HG03558 (cell line): ENCODE measurements around the gene NETO1.

ENCODE experiments used
- ATAC-seq: cut with Tn5 transposase; IDR thresholded peaks from one replicate; pipeline ENCODE4 v1.9.1; 2021; ENCODE audit warnings: moderate number of reproducible peaks; ENCODE audit not compliant: unreplicated experiment; ENCODE audit errors: extremely low read depth

The NETO1 gene, protein sequence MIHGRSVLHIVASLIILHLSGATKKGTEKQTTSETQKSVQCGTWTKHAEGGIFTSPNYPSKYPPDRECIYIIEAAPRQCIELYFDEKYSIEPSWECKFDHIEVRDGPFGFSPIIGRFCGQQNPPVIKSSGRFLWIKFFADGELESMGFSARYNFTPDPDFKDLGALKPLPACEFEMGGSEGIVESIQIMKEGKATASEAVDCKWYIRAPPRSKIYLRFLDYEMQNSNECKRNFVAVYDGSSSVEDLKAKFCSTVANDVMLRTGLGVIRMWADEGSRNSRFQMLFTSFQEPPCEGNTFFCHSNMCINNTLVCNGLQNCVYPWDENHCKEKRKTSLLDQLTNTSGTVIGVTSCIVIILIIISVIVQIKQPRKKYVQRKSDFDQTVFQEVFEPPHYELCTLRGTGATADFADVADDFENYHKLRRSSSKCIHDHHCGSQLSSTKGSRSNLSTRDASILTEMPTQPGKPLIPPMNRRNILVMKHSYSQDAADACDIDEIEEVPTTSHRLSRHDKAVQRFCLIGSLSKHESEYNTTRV

DNA sequence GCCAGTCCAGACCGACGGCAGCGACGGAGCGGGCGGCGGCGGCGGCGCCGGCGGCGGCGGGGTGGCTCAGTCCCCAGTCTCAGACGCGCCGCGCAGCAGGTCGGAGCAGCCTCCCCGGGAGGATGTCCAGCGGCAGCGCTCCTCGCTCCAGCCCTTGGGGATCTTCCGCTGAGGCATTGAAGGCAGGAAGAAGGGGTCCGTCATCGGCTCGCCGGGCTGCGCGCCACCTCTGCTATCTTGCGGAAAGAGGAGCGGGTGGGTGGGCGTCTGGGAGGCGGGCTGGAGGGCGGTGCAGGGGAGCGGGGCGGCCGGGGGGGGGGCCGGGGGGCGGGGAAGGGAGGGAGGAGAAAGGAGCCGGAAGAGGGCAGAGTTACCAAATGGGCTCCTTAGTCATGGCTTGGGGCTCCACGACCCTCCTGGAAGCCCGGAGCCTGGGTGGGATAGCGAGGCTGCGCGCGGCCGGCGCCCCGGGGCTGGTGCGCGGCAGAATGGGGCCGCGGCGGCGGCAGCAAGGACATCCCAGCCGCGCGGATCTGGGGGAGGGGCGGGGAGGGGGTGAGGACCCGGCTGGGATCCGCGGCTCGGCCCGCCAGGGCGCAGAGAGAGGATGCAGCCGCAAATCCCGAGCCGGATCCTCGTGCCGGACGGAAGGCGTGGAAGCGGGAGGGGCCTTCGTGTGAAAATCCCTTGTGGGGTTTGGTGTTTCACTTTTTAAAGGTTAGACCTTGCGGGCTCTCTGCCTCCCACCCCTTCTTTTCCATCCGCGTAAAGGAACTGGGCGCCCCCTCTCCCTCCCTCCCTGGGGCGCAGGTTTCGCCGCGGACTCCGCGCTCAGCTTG lies at the start of gene NETO1:
TSS of gene NETO1 (minus strand) at position 242 of the 839 bp plus-strand sequence. CDS start 696 bp downstream, outside the sequence.
- ATAC-seq, result no peak

DNA sequence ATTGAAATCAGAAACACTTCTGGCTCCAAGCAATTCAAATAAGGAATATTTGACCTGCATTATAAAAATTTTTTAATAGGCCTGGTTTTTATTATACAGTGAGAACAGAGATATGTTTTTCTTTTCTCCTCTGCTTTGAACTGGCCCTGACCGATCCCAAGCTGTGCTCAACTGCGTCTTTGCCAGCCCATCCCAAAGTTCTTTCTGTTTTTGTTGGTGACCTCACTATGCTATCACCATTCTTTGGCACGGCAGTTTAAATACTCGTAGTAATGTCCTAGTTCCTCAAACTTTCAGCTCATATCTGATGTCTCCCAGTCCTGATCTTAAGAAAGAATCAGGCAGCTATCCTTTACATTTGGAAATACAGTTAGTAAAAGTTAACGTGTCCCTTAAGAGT lies 42.3 kb upstream of the NETO1 start:
- ATAC-seq, result no peak

DNA sequence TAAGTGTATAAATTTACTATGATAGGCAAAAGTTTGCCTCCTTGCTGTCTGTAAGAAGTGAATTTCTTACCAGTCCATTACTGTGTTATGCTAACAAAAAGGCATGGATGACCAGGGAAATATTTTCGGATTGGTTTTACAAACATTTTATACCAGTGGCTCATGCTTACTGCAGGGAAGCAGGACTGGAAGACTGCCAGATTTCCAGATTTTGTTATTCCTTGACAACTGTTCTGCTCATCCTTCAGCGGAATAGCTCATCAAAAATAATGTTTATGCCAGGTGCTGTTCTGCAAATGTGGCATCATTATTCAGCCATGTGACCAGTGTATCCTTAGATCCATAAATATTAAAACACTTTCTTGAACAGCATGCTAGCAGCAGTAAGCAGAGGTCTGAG lies 40.4 kb upstream of the NETO1 start:
- ATAC-seq, result no peak

DNA sequence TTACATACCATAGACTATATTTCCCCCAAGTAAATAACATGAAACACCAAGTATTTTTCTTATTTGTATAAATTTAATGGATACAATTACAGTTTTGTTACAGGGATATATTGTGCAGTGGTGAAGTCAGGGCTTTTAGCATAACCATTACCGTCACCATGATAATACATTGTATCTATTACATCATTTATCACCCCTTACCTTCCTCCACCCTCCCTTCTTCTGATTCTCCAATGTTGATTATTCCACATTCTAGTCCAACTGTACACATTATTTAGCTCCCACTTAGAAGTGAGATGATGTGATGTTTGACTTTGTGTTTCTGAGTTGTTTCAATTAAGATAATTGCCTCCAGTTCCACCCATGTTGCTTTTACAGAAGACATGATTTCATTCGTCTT lies 35.2 kb upstream of the NETO1 start:
- no peak for ATAC-seq

DNA sequence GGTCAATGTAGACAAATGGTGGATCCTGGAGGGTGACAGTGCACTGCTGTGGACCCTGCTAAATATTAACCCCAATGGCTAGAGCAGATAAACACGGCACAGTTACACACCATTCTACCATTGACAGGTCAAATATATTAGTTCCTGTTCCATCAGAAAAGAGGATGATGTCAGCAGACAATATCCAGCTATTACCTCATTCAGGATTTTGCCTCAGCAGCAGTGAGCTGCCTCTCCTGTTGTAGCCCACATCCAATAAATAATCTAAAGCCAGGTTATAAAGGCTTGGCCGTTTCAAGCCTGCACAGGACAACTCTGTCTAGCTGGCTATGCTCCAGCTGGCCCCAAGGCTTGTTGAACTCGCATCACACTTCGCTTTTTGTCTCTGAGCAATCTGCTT lies 31.6 kb upstream of the NETO1 start:
- no peak for ATAC-seq

DNA sequence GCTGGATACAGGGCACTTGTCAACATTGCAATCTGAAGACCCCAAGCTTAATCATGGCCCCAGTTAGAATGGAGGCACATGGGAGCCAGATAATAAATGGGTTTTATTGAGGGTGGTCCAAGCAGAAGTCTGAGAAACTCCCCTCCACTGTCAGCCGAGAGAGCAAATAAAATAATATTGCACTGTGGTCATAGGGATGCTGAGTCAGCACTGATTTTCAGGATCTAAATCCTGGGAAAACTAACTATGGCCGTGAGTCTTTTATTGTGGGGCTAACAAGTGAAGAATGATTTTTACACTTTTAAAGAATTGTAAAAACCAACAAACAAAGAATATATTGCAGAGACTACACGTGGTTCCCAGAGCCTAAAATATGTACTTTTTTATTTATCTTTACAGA lies 31.1 kb upstream of the NETO1 start:
- no peak for ATAC-seq

DNA sequence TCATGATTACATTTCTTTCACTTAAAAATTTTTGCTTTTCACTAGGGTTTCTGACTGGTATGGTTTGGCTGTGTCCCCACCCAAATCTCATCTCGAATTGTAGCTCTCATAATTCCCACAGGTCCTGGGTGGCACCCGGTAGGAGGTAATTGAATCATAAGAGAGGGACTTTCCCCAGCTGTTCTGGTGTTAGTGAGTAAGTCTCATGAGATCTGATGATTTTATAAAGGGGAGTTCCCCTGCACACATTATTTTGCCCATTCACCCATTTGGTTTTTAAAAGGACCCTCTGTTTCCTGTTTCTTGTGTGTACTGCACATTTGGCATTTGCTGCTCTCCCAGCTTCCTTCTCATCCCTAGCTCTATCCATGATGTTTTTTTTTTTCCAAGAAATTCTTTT lies 27.8 kb upstream of the NETO1 start:
- ATAC-seq, result no peak

DNA sequence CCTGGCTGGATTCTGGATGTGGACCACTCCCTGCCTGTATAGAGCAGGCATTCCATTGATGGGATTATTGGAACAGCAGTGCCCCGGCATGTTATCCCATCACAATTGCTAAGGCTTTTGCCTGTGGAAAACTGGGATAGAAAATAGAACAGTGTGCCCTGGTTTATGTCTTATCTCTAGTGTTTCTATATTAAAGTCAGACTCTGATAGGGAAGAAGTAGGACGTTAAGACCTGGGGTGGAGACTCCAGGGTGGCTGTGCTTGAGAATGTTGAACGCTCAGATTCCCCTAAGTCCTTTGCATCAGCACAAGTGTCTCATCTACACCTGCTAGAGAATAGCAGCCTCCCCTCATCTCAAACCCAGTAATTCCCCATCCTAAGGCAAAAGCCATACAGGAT lies 10.8 kb upstream of the NETO1 start:
- ATAC-seq, result no peak

DNA sequence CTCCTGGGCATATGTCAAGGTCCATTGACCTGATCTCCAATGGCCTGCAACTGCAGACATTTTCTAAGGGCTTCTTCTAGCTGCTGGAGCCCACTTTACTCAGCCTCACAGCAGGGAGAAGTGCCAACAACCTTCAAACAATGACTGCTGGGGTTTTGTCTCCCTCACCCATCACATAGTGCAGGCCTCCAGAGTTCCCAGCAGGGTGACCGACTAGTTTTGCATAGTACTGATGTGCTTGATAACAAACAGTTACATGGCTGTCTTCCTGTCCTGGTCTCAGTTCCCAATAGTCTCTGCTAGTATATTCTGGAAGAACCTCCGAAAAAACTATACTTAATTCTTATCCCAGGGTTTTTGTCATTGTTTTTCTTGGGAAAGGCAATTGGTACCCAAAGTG lies 10.4 kb upstream of the NETO1 start:
- no peak for ATAC-seq

DNA sequence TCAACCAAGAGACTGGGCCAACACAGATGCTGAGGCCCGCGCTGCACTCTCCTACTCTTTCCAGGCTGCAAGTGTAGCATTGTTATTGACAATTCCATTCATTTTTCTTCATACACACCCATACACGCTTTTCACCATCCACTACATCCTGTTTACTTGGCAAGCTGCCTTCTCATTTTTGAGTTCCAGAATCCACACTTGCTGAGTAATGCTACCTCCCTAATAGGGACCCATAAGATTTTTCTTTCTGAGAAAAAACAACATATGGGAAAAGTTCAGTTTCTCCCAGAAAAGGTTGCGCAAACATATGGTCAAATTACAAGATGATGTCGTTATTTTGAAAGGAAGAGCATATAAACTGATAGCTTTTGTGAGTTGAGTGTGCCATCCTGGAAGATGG lies 3.3 kb upstream of the NETO1 start:
- no peak for ATAC-seq

DNA sequence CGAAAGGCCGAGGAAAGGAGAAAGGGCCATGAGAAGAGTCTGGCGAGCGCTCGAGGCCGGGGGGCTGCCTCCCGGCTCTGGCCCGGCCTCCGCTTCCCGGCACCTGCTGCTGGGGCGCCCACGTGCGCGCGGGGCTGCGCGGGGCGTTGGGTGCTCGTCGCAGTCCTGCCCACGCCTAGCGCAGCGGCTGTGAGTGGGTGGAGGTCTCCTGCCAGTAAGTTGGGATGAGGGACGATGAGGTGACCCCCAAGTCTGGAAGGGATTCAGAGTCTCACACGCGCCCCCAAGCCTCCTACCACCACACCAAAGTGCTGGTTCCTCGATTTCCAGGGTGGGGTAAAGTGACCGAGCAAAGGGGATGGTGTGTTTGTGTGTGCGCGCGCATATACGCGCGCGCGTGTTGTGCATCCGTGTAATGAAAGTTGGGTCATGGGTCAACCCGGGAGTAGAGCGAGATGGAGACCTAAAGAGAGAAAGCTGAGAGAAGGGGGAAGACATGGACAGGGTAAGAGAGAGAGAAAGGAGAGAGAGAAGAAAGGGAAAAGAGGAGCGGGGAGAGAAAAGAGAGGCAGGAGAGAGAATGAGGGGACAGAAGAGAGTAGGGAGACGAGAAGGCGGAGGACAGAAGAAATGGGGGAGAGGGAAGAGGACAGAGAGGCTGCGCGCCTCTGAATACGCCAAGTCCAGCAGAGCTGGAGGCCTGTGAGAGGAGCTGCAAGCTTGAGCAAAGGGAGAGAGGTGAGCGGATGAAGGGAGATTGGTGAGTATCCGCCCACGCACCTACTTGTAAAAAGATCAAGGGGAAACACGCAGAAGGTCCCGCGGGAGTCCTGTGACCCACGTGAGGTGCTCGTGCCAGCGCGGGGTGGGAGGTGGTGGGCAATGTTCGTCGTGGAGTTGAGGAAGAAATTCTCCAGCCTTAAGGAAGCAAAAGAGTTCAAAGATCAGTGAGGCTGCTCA lies 1.7 kb upstream of the NETO1 start:
- ATAC-seq, result no peak

DNA sequence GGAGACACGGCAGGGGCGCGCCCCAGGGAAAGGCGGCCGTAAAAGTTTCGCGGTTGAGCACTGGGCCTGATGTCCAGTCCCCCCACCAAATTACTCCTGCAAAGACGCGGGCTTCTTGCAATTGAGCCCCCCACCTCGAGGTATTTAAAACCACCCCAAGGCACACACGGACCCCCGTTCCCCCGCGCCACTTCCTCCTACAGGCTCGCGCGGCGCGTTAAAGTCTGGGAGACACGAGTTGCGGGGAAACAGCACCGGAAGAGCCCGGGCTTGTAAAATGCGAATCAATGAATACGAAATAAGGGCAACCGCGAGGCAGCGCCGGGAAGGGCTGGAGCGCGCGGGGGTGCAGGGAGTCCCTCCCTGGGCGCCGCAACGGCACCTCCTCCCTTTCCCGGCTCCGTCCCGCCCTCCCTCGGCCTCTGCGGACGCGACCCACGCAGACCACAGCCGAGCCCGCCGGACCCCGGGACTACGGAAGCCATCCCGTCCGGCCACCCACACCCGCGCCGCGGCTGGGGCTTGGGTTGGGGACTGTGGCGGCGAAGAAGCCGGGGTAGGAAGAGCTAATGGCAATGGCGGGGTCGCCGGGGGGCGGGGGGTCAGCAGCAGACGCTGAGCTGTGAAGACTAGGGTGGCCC lies 918 bp upstream of the NETO1 start:
- ATAC-seq, result no peak

DNA sequence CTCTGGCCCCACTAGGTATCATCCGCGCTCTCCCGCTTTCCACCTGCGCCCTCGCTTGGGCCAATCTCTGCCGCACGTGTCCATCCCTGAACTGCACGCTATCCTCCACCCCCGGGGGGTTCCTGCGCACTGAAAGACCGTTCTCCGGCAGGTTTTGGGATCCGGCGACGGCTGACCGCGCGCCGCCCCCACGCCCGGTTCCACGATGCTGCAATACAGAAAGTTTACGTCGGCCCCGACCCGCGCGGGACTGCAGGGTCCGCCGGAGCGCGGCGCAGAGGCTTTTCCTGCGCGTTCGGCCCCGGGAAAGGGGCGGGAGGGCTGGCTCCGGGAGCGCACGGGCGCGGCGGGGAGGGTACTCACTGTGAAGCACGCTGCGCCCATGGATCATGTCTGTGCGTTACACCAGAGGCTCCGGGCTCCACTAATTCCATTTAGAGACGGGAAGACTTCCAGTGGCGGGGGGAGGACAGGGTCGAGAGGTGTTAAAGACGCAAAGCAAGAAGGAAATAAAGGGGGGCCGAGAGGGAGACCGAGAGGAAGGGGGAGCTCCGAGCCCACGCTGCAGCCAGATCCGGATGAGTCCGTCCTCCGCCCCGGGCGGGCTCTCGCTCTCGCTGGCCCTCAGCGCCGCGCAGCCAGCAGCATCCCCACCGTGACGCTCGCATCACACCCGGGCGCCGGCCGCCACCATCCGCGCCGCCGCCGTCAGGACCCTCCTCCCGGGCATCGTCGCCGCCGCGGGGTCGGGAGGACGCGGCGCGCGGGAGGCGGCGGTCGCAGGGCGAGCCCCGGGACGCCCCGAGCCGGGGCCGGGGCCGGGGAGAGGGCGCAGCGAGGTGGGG lies 664 bp downstream of the NETO1 start:
- no peak for ATAC-seq

DNA sequence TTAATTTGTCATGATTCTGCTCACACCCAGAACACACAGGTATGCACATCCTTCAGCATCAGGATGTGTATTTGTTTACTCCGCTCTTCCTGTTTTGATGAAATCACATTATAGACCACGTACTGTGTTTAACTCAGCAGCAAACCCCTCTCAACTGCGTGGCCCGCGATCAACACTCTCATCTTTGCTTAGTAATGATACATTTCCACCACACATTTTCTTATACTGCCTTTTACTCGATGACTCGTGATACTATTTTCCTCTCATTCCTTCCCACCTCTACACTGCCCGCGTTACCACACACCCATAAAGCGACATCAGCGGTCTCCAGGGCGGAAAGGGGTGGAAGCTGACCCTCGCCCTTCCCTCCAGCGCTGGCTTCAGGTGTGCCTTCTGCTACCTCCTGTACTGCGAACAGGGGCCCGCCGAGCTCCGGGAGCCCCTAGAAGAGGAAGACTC lies 1.3 kb downstream of the NETO1 start:
- no peak for ATAC-seq

DNA sequence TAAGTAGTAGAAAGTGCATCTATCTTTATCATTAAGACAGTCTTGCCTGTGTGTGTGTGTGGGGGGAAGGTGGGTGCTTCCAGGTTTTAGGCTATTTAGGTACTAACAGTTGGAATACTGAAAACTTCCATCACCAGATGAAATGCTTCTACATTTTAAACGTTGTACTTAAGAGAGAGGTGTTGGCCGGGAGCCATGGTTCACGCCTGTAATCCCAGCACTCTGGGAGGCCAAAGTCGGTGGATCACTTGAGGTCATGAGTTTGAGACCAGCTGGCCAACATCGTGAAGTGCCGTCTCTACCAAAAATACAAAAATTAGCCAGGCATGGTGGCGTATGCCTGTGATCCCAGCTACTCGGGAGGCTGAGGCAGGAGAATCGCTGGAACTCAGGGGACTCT lies 4.0 kb downstream of the NETO1 start:
- ATAC-seq, result no peak

DNA sequence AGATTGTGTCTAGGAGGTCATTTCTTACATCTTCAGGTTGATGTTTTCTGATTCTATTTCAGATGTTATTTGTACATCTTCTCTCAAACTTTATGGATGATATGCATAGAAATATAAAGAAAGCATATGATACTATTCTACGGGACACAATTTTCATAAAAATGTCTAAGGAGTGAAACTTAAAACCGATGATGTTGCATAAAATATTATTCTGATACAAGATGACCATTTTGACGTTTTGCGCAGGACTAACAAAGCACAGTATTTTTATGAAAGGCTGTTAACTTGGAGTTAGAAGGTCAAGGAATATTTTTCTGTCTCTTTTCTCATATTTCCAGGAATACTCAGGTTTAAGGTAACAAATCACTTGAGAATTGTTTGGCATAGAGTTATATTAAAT lies 8.7 kb downstream of the NETO1 start:
- ATAC-seq, result no peak

DNA sequence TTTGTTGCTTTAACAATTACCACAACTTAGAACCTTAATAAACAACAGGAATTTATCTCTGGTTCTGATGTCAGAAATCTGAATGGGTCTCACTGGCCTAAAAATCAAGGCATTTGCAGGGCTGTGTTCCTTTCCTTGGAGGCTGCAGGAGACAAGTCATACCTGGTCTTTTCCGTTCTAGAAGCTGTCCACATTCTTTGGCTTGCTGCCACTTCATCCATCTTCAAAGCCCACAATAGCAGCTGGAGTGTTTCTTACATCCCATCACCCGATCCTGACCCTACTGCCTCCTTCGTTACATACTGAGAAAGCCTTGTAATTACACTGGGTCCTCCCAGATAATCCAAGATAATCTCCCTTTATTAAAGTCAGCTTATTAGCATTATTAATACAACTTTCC lies 18.1 kb downstream of the NETO1 start:
- ATAC-seq, result no peak

DNA sequence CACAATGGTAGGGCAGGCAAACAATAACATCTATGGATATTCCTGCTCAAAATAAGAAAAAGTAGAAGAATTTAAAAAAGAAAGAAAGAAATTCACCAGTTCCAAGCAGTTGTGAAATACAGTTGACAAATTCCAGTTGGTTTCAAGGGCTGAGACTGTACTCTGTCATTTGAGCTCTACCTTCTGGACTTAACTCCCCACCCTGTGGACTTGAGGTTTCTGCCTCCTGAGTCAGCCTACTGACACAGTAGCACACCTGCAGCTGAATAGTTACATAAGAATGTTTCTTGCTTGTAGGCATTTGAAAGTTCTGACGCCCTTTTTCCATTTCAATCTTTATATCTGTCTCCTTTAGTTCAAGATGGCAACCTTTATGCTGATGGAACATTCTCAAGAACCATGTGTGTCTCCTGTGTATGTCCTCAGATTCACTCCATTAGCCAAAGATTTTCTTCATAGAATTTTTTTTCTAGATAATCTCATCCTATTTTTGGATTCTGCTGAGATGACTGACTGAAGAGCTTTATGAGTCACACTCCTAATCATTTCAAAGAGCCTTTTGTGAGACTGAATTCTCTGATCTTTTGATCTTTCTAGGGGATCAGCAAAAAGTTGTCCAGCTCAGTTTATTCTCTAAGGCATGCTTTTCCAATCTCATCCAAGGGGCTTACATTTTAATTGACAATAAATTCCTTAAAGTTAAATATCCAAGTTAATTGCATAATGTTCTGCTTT lies 19.1 kb downstream of the NETO1 start:
- no peak for ATAC-seq
